ENCODE results near the gene MFAP1.

- TF ChIP-seq CTCF (IDR thresholded peaks at IDR 0.05; ENCODE audit: poor library complexity, severe bottlenecking) (no peak), SMC3 (conservative IDR thresholded peaks at IDR 0.05; ENCODE audit: poor library complexity) (no peak), EZH2 (IDR thresholded peaks at IDR 0.05; ENCODE audit: borderline replicate concordance, insufficient read depth, low read length, poor library complexity, severe bottlenecking) (no peak)
Measured at GRCh38 chr15:43779016-43779415, 45.5 kb downstream of the MFAP1 start.

Data from neural cell (in vitro differentiated cells).